Transverse colon (tissue), 4 donors: ENCODE results near the gene TBCK. TPM values are rescaled to one million over a fixed set of nuclear protein-coding genes. Genes with fewer than 3 reads are reported as not detected.

ENCODE experiments used
- DNase-seq: peaks from one replicate; pipeline ENCODE4 v3.0.0-alpha.2; 2019
- H3K27ac ChIP-seq, 4 donors: fragments of 200-600 bp; sonication (generic); 2 replicates each; pipeline ENCODE4 v1.5.1; 2016 to 2018; ENCODE audit warnings: inconsistent platforms in 4 of 4
- H3K27me3 ChIP-seq: fragments of 200-600 bp; sonication (generic); 2 replicates; pipeline ENCODE4 v1.5.1; 2017; ENCODE audit warnings: inconsistent platforms
- H3K36me3 ChIP-seq, 4 donors: fragments of 200-600 bp; sonication (generic); 2 replicates each; pipeline ENCODE4 v1.5.1; 2017 to 2019; ENCODE audit warnings: inconsistent platforms in 4 of 4
- H3K4me1 ChIP-seq, 4 donors: fragments of 200-600 bp; sonication (generic); 2 replicates each; pipeline ENCODE4 v1.5.1; 2017 to 2020; ENCODE audit warnings: inconsistent platforms in 4 of 4
- H3K4me3 ChIP-seq, 4 donors: fragments of 200-600 bp; sonication (generic); 1 replicate in 1 of 4; 2 replicates in 3 of 4; pipeline versions ENCODE4 v1.5.1 to v1.6.1; 2017 to 2019; ENCODE audit warnings: inconsistent platforms in 4 of 4
- H3K9me3 ChIP-seq, 2 donors: fragments of 200-600 bp; sonication (generic); 2 replicates each; pipeline ENCODE4 v1.5.1; 2017 to 2019; ENCODE audit warnings: inconsistent platforms in 2 of 2
- EP300 ChIP-seq: sonication (generic); formaldehyde crosslinking; IDR thresholded peaks from one replicate; pipeline ENCODE4 v1.6.1; 2017; ENCODE audit warnings: antibody characterized with exemption, low read depth
- POLR2A ChIP-seq: fragments of 450-650 bp; IDR thresholded peaks from one replicate; pipeline ENCODE4 v1.6.1; 2016; ENCODE audit warnings: antibody characterized with exemption, mild to moderate bottlenecking, moderate library complexity
- POLR2AphosphoS5 ChIP-seq, 3 donors: sonication (generic); formaldehyde crosslinking; IDR thresholded peaks; one replicate each; pipeline ENCODE4 v1.6.1; 2016; ENCODE audit warnings: antibody characterized with exemption in 3 of 3
- WGBS, 2 donors: methylation state at CpG; one replicate each; pipeline ENCODE4 v1.1.5; 2018; ENCODE audit warnings: low coverage in 1 of 2; 5-methylcytosine and 5-hydroxymethylcytosine counted together
- in situ Hi-C, 4 donors: fragments of 200-750 bp; cut with MboI; loops; one replicate each; pipeline versions ENCODE4 v1.15.0 to v1.15.1; 2017; ENCODE audit warnings: low sequenced_read_pairs in 3 of 4, low pct_ligation_motif_present in 1 of 4, low pct_unique_long_range_greater_than_20kb in 1 of 4
- intact Hi-C: fragments of 100-400 bp; cut with DNase I; formaldehyde crosslinking; loops from one replicate; pipeline ENCODE4 v1.15.1; 2023; ENCODE audit warnings: low total_unique reads
- total RNA-seq, 4 donors: library from RNA; depleted of rRNA; stranded (reverse); fragments of >200 nt; gene quantifications; one replicate each; pipeline ENCODE4 v1.1.0, GENCODE V29; 2016
- TF ChIP-seq, protein P1 (sequence below), 5 experiments: fragments of 200-600 bp in 3 of 5; fragments of 450-650 bp in 2 of 5; sonication (generic) in 3 of 5; IDR thresholded peaks; 1 replicate in 2 of 5; 2 replicates in 3 of 5; pipeline ENCODE4 v1.5.1; 2016 to 2017; ENCODE audit warnings: antibody characterized with exemption in 5 of 5, inconsistent platforms in 3 of 5, mild to moderate bottlenecking in 2 of 5, moderate library complexity in 1 of 5

Gene TBCK
- total RNA-seq, 4 donors from 2014 or later, result 31.0 to 82.7 (median 51.4) TPM

DNA sequence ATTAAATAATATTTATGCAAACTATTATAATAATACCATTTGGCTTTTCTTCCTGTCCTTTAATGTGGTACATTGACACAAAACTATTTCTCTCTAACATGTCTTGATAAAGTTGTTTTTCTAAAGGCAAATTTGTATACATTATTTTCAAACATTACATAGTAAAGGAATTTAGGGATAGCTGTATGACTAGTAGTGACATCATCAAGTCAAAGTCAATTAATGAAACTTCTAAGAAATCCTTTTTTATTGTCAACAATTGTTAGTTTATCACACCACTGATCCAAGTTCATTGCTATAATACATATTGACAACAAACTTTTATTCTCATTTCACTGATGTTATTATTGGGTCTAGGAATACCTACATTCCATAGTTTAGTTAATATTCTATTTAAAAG, 68.4 kb downstream of the TBCK start:
- no peak for DNase-seq

DNA sequence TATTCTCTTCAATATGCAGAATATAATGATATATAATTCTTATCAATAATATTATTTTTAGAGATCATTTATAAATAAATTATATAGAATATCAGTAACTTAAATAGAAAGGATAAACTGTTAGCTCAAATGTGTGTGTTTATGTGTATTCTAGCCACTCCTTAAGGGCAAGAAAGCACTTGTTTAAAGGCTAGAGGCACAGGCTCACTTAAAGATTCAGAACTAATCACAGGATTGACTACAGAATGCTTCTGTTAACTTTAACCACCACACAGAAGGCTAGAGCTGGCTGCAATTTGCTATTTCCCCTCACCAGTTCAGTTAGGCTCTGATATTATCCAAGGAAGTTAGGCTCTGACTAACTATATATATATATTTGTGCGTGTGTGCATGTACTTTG, 69.6 kb downstream of the TBCK start:
- Histone ChIP-seq H3K4me1 (no peaks in the 10 kb centered on the region), H3K27me3 (no peaks in the 10 kb centered on the region), H3K4me3 (no peak overlapping the region), H3K27ac (no peak overlapping the region), H3K9me3 (no peaks in the 10 kb centered on the region), H3K36me3 (peaks cover 0 to 32% (median 5%) of the 10 kb centered on the region in 4 donors)
- intact Hi-C loops, result no loop called here
- WGBS, 2 donors, result 100% methylated on average over 1 of the region's 1 CpG; no CpG with 5 or more reads in 1 of the 2 donors
- TF ChIP-seq, protein P1, sequence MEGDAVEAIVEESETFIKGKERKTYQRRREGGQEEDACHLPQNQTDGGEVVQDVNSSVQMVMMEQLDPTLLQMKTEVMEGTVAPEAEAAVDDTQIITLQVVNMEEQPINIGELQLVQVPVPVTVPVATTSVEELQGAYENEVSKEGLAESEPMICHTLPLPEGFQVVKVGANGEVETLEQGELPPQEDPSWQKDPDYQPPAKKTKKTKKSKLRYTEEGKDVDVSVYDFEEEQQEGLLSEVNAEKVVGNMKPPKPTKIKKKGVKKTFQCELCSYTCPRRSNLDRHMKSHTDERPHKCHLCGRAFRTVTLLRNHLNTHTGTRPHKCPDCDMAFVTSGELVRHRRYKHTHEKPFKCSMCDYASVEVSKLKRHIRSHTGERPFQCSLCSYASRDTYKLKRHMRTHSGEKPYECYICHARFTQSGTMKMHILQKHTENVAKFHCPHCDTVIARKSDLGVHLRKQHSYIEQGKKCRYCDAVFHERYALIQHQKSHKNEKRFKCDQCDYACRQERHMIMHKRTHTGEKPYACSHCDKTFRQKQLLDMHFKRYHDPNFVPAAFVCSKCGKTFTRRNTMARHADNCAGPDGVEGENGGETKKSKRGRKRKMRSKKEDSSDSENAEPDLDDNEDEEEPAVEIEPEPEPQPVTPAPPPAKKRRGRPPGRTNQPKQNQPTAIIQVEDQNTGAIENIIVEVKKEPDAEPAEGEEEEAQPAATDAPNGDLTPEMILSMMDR (IDR thresholded peaks at IDR 0.05), result no peak
- TF ChIP-seq EP300, result no peak
- TF ChIP-seq POLR2AphosphoS5 (IDR thresholded peaks at IDR 0.05), result no peak
- TF ChIP-seq POLR2A, result no peak
- DNase-seq, result no peak
- in situ Hi-C loops, result no loop called here

More for the DNA sequence above, 68.4 kb downstream of the TBCK start:
- Histone ChIP-seq H3K4me1 (no peaks in the 10 kb centered on the region), H3K36me3 (peaks cover 0 to 32% (median 5%) of the 10 kb centered on the region in 4 donors), H3K4me3 (no peak overlapping the region), H3K27ac (no peak overlapping the region), H3K27me3 (no peaks in the 10 kb centered on the region), H3K9me3 (no peaks in the 10 kb centered on the region)
- intact Hi-C loops (no loop called here), in situ Hi-C loops (no loop called here)
- TF ChIP-seq POLR2AphosphoS5 (IDR thresholded peaks at IDR 0.05) (no peak), EP300 (no peak), POLR2A (no peak)
- TF ChIP-seq, protein P1 (IDR thresholded peaks at IDR 0.05), result no peak

DNA sequence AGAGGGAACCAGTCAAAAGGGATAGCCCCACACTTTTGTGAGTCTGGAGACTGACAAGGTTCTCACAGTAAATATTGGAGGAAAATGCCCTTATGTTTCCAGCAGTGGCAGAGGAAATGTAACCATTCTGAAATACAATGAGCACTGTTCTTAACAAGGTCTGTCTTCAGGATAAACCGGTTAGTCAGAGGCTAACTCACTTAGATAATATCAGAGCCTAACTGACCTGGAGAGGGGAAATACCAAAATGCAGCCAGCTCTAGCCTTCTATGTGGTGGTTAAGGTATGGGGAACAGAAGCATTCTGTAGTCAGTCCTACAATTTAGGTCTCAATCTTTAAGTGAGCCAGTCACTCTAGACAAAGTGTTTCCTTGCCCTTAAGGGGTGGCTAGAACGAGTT, 70.8 kb downstream of the TBCK start:
- Histone ChIP-seq H3K36me3 (peaks cover 0 to 30% (median 5%) of the 10 kb centered on the region in 4 donors), H3K9me3 (no peaks in the 10 kb centered on the region), H3K27ac (no peak overlapping the region), H3K4me3 (no peak overlapping the region), H3K4me1 (no peaks in the 10 kb centered on the region), H3K27me3 (no peaks in the 10 kb centered on the region)
- in situ Hi-C loops (no loop called here), intact Hi-C loops (no loop called here)
- 95 to 100% methylated on average over 1 to 2 of the region's 2 CpGs for WGBS, 2 donors
- TF ChIP-seq EP300, result no peak
- no peak for TF ChIP-seq POLR2AphosphoS5 (IDR thresholded peaks at IDR 0.05)
- no peak for TF ChIP-seq POLR2A
- TF ChIP-seq, protein P1 (IDR thresholded peaks at IDR 0.05), result no peak
- DNase-seq, result no peak

DNA sequence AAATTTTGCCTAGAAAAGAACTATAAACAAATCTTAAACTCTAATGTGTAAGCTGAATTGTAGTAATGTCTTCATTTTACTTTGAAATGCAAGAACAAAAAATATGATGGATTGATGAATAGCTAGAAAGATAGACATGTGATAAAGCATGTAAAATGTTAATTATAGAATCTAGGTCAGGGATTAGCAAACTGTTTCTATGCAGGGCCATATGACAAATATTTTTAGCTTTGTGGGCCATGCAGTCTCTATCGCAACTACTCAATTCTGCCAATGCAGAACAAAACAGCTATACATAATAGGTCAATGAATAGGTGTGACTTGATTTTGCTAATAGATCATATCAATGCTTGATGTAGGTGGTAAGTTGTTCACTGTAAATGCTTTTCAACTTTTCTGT, 75.3 kb downstream of the TBCK start:
- 95 to 100% methylated on average over 1 of the region's 1 CpG for WGBS, 2 donors
- Histone ChIP-seq H3K9me3 (no peaks in the 10 kb centered on the region), H3K36me3 (peaks cover 0 to 15% (median 1%) of the 10 kb centered on the region in 4 donors), H3K27me3 (no peaks in the 10 kb centered on the region), H3K4me3 (no peak overlapping the region), H3K4me1 (no peaks in the 10 kb centered on the region), H3K27ac (no peak overlapping the region)
- DNase-seq, result no peak
- no peak for TF ChIP-seq EP300
- no peak for TF ChIP-seq POLR2A
- TF ChIP-seq, protein P1 (IDR thresholded peaks at IDR 0.05), result no peak
- no peak for TF ChIP-seq POLR2AphosphoS5 (IDR thresholded peaks at IDR 0.05)
- intact Hi-C loops (no loop called here), in situ Hi-C loops (no loop called here)
